GM10266 (cell line): ENCODE results near the gene DPH7.

ENCODE experiments used
- DNase-seq: peaks from one replicate; pipeline ENCODE4 v3.0.0; 2012; ENCODE audit errors: extremely low spot score
- CTCF ChIP-seq: IDR thresholded peaks from 2 replicates; pipeline ENCODE4 v1.5.1; 2012; ENCODE audit warnings: mild to moderate bottlenecking, low read depth; ENCODE audit not compliant: control insufficient read depth, insufficient read depth; ENCODE audit errors: missing control alignments

Gene DPH7

GRCh38 chr9:137590469-137591383, 12.0 kb upstream of the DPH7 start, which contains the start of gene ZMYND19:
Gene ZMYND19, minus strand, starts transcription at chr9:137590512. Its CDS starts 249 bp downstream, at chr9:137590263.
- peak; percentile 100 for DNase-seq
- no peak for TF ChIP-seq CTCF

DNA sequence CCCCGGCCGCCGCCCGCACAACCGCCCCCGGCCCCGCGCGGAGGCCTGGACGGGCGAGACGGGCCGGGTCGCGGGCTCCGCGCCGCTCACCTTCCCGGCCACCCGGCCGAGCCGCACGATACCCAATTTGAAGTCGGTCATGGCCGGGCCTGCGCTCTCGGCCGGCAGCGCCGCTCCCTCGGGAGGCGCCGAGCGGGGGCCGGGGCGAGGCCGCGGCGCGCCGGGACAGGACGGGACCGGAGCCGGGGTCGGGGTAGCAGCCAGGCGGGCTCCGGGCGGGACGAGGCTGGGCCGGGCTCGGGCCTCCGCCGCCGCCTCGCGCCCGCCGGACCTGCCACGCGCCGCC, 11.4 kb upstream of the DPH7 start:
- TF ChIP-seq CTCF, result no peak
- no peak for DNase-seq

DNA sequence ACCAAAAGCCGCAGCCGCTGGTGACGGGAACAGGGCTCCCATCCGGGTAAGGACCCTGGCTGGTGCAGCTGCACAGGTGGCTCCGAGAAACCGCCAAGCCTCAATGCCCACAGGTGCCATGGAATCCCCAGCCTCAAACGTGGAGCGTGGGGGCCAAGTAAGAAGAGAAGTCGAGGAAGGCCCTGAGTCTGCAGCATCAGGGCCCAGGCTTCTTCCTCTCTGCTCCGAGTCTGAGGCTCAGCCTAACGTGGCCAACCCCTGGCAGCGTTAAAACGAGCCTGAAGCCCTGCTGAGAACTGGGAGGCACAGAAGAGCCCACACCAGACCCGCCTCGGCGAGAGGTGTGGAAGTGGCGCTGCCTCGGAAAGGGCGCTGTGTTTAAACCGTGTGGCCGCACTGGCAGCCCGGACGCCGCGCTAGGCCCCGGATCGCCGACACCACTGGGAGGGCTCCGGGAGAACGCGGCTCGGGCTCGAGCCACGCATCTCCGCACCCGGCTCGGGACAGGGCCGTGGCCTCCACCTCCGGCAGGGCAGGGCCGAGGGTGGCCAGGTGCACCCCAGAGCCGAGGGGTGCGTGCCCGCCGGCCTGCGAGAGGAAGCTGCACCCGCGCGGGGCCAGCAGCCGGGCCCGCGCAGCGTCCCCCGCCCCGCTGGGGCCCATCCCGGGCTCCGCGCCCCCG, 10.9 kb upstream of the DPH7 start:
- no peak for DNase-seq

DNA sequence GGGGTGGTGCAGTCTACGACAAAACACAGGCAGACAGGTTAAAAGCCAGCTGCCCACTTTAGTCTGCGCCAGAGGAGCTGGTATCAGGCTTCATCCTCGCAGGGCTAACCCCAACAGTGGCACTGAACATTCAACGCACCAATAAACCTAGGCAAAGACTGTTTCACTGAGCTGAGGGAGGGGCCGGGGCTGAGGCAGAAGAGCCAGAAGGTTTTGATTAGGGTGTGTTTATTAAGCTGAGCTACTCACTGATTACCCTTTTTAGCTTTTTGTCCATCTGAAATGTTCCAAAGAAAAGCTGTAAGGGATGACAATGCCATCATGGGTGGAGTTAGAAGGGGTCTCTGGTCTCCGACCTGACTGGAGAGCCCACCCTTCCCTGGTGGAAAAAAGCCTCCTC, 10.2 kb upstream of the DPH7 start:
- no peak for DNase-seq
- TF ChIP-seq CTCF, result no peak

More for the DNA sequence above, 10.9 kb upstream of the DPH7 start:
- no peak for TF ChIP-seq CTCF

GRCh38 chr9:137588311-137588710, 9.6 kb upstream of the DPH7 start:
- TF ChIP-seq CTCF, result no peak
- DNase-seq, result no peak

- no peak for TF ChIP-seq CTCF
- DNase-seq, result no peak
Measured at GRCh38 chr9:137586854-137587253, 8.1 kb upstream of the DPH7 start.

GRCh38 chr9:137583957-137584356, 5.2 kb upstream of the DPH7 start:
- no peak for TF ChIP-seq CTCF
- DNase-seq, result no peak
